Endodermal cell (in vitro differentiated cells): ENCODE data around the gene ARPC5. TPM values are rescaled to one million over a fixed set of nuclear protein-coding genes. Genes with fewer than 3 reads are reported as not detected.

Experiments used
- DNase-seq: peaks from one replicate; pipeline ENCODE4 v3.0.0-alpha.2; 2017
- H3K27ac ChIP-seq: 2 replicates; pipeline ENCODE4 v1.5.1; 2013; ENCODE audit warnings: mild to moderate bottlenecking, low read depth, low read length, moderate library complexity
- H3K27me3 ChIP-seq: 2 replicates; pipeline ENCODE4 v1.6.1; 2013; ENCODE audit warnings: mild to moderate bottlenecking, low read length, moderate library complexity; ENCODE audit not compliant: insufficient read depth, control insufficient read depth, poor library complexity, severe bottlenecking
- H3K36me3 ChIP-seq: 2 replicates; pipeline ENCODE4 v1.7.0; 2013; ENCODE audit warnings: mild to moderate bottlenecking, low read length, moderate library complexity; ENCODE audit not compliant: control insufficient read depth, insufficient read depth
- H3K4me1 ChIP-seq: one replicate; pipeline ENCODE4 v1.7.0; 2013; ENCODE audit warnings: low read length; ENCODE audit not compliant: control insufficient read depth, insufficient read depth
- H3K4me3 ChIP-seq: 2 replicates; pipeline ENCODE4 v1.5.1; 2013; ENCODE audit warnings: mild to moderate bottlenecking, low read length, moderate library complexity
- H3K9ac ChIP-seq: 2 replicates; pipeline ENCODE4 v1.6.1; 2013; ENCODE audit warnings: mild to moderate bottlenecking, low read length, moderate library complexity; ENCODE audit not compliant: poor library complexity, severe bottlenecking; ENCODE audit errors: extremely low read depth
- H3K9me3 ChIP-seq: 2 replicates; pipeline ENCODE4 v1.6.1; 2013; ENCODE audit warnings: mild to moderate bottlenecking, low read length, moderate library complexity; ENCODE audit not compliant: control insufficient read depth
- H3K27ac Mint-ChIP-seq: 2 replicates; pipeline ENCODE4 v1.8.0; 2020; ENCODE audit warnings: mixed read lengths
- H3K27me3 Mint-ChIP-seq: 2 replicates; pipeline ENCODE4 v1.8.0; 2021; ENCODE audit warnings: mild to moderate bottlenecking, mixed read lengths; ENCODE audit not compliant: insufficient read depth
- H3K36me3 Mint-ChIP-seq: 2 replicates; pipeline ENCODE4 v1.8.0; 2020; ENCODE audit warnings: low read depth, mixed read lengths
- H3K4me1 Mint-ChIP-seq: 2 replicates; pipeline ENCODE4 v1.8.0; 2020; ENCODE audit warnings: mixed read lengths
- H3K4me3 Mint-ChIP-seq: 2 replicates; pipeline ENCODE4 v1.8.0; 2020; ENCODE audit warnings: mild to moderate bottlenecking, moderate library complexity, mixed read lengths
- H3K9me3 Mint-ChIP-seq: 2 replicates; pipeline ENCODE4 v1.8.0; 2020; ENCODE audit warnings: mild to moderate bottlenecking, mixed read lengths
- WGBS, 2 experiments: methylation state at CpG; one replicate each; pipeline versions ENCODE4 v1.1.5 to v1.1.7; 2013; ENCODE audit warnings: missing lambda C conversion rate in 2 of 2, mixed read lengths in 1 of 2; ENCODE audit not compliant: insufficient coverage in 1 of 2, insufficient read length in 1 of 2; 5-methylcytosine and 5-hydroxymethylcytosine counted together
- total RNA-seq, 2 donors: library from RNA; stranded (reverse); fragmentation: NEBNext Ultra II Directional in 1 of 2; extraction: Animal tissue kit (Norgen Biotek cat#: 25700) in 1 of 2; gene quantifications; 2 replicates in 1 of 2; 3 replicates in 1 of 2; pipeline ENCODE4 v1.2.1, GENCODE V29; 2021
- TF ChIP-seq, protein P1 (sequence below): fragments of 200-600 bp; sonication (generic); conservative IDR thresholded peaks from 2 replicates; pipeline ENCODE4 v1.5.0; 2021; ENCODE audit warnings: antibody characterized with exemption, mild to moderate bottlenecking

The ARPC5 gene
- total RNA-seq, 2 donors from 2014 or later = 78.7 to 99.5 TPM

DNA sequence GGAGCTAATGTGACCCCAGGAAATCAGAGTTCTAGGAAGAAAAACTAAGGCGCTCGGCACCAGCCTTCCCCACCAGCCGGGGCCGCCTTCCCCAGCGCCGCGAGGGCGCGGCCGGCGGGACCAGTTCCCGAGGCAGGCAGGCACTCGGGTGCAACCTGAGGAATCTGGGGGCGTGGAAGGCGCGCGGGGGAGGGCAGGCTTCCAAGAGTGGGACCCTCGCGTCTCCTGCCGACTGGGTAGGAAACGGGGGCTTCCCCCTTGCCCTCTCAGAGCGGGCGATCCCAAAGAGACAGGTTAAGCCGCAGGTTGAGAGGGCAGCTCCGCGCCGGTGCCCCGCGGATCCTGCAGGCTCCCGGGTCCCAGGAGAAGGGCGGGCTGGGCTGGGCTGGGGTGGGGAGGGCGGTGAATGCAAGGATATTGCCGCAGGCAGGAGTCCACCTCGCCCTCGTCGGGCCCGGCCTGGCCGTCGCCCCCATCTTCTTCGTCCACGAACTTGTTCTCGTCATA lies 431 bp downstream of the ARPC5 start:
- peaks cover 19% of the 10 kb centered on the region for H3K27me3 Mint-ChIP-seq
- WGBS, 2 experiments = 0% methylated on average over 42 of the region's 42 CpGs; no CpG with 5 or more reads in 1 of the 2 experiments
- DNase-seq = no peak
- H3K36me3 ChIP-seq = peaks cover 16% of the 10 kb centered on the region
- H3K9me3 ChIP-seq = no peaks in the 10 kb centered on the region
- H3K9me3 Mint-ChIP-seq = no peaks in the 10 kb centered on the region
- peaks cover 24% of the 10 kb centered on the region for H3K4me1 Mint-ChIP-seq
- peaks cover 11% of the 10 kb centered on the region for H3K36me3 Mint-ChIP-seq
- peaks cover 23% of the 10 kb centered on the region for H3K27me3 ChIP-seq
- TF ChIP-seq, protein P1, sequence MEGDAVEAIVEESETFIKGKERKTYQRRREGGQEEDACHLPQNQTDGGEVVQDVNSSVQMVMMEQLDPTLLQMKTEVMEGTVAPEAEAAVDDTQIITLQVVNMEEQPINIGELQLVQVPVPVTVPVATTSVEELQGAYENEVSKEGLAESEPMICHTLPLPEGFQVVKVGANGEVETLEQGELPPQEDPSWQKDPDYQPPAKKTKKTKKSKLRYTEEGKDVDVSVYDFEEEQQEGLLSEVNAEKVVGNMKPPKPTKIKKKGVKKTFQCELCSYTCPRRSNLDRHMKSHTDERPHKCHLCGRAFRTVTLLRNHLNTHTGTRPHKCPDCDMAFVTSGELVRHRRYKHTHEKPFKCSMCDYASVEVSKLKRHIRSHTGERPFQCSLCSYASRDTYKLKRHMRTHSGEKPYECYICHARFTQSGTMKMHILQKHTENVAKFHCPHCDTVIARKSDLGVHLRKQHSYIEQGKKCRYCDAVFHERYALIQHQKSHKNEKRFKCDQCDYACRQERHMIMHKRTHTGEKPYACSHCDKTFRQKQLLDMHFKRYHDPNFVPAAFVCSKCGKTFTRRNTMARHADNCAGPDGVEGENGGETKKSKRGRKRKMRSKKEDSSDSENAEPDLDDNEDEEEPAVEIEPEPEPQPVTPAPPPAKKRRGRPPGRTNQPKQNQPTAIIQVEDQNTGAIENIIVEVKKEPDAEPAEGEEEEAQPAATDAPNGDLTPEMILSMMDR = no peak
- peak overlapping the region; percentile 91 for H3K4me3 ChIP-seq
- H3K27ac ChIP-seq = peak overlapping the region; percentile 73
- H3K9ac ChIP-seq = peak overlapping the region; percentile 60
- peak overlapping the region; percentile 98 for H3K27ac Mint-ChIP-seq
- H3K4me3 Mint-ChIP-seq = peak overlapping the region; percentile 100
- H3K4me1 ChIP-seq = no peaks in the 10 kb centered on the region

GRCh38 chr1:183634429-183635065 lies 1.0 kb downstream of the ARPC5 start:
- Histone ChIP-seq H3K27me3 (peaks cover 23% of the 10 kb centered on the region), H3K4me1 (no peaks in the 10 kb centered on the region), H3K9me3 (no peaks in the 10 kb centered on the region), H3K36me3 (peaks cover 22% of the 10 kb centered on the region), H3K4me3 (peak overlapping the region; percentile 91), H3K9ac (peak overlapping the region; percentile 60), H3K27ac (peak overlapping the region; percentile 73)
- no peak for DNase-seq
- Mint-ChIP-seq H3K27me3 (peaks cover 19% of the 10 kb centered on the region), H3K36me3 (peaks cover 18% of the 10 kb centered on the region), H3K4me1 (peaks cover 24% of the 10 kb centered on the region), H3K4me3 (peak overlapping the region; percentile 100), H3K27ac (peak overlapping the region; percentile 81), H3K9me3 (no peaks in the 10 kb centered on the region)
- TF ChIP-seq, protein P1 = no peak
- WGBS, 2 experiments = 2 to 5% methylated on average over 4 to 10 of the region's 10 CpGs

DNA sequence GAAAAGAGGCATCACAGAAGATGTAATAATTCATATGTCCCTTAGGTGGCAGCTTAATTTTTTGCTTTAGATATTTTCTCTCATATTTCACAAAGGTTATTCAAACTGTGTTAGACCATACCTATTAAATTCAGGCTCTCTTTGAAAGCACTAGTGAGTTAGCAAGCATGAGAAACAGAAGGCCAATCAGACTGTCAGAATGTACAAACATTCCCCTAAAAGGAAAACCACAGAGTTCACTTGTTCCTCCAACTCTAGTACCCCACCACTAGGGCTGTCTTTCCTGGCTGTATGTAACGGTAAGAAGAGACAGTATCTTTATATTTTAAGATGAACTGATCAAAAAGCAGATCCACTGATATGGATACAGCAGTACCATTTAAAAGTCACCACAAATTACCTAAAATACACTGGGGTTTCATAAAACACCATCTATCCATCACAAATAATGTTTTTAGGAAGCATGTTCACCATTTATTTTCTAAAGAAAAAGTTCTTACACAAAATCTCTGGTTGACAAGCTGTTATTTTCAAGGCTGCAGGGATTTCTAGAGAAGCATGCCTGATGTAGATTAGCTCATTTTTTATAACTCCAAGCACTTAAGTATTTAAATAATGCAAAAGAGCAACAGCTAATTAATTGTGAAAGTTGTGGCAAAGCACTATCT lies 1.8 kb downstream of the ARPC5 start:
- Histone ChIP-seq H3K4me3 (peak overlapping the region; percentile 91), H3K27me3 (peaks cover 23% of the 10 kb centered on the region), H3K9me3 (peaks cover 4% of the 10 kb centered on the region), H3K36me3 (peaks cover 29% of the 10 kb centered on the region), H3K27ac (no peak overlapping the region), H3K4me1 (no peaks in the 10 kb centered on the region), H3K9ac (peak overlapping the region; percentile 60)
- no peak for DNase-seq
- TF ChIP-seq, protein P1 = peak; percentile 74
- peak overlapping the region; percentile 100 for H3K4me3 Mint-ChIP-seq
- peaks cover 24% of the 10 kb centered on the region for H3K4me1 Mint-ChIP-seq
- no peaks in the 10 kb centered on the region for H3K9me3 Mint-ChIP-seq
- 17% methylated on average over 1 of the region's 1 CpG; no CpG with 5 or more reads in 1 of the 2 experiments for WGBS, 2 experiments
- peaks cover 19% of the 10 kb centered on the region for H3K27me3 Mint-ChIP-seq
- peaks cover 24% of the 10 kb centered on the region for H3K36me3 Mint-ChIP-seq
- peak overlapping the region; percentile 20 for H3K27ac Mint-ChIP-seq
